ENCODE results near the gene VSTM2B. TPM values are rescaled to one million over a fixed set of nuclear protein-coding genes. Genes with fewer than 3 reads are reported as not detected.

The VSTM2B gene
- total RNA-seq, 1 experiment from 2014 or later: 0.31 TPM

GRCh38 chr19:29529646-29530539 is 4.1 kb downstream of the VSTM2B start:
- Histone ChIP-seq H3K23me2 (ENCODE audit: insufficient read length, low read depth, low read length, poor library complexity, severe bottlenecking) (peaks cover 27% of the 10 kb centered on the region), H3T11ph (ENCODE audit: low read length) (no peak overlapping the region), H3K79me1 (ENCODE audit: insufficient read depth, low read depth, low read length, poor library complexity, severe bottlenecking) (no peaks in the 10 kb centered on the region), H4K8ac (replicated peaks; ENCODE audit: insufficient read length, low read depth, low read length) (no peak overlapping the region), H4K91ac (ENCODE audit: insufficient read length, low read depth, low read length) (no peak overlapping the region), H2BK15ac (ENCODE audit: low read depth, low read length) (no peak overlapping the region), H3K27me3 (ENCODE audit: insufficient read depth, low read length) (peaks cover 50% of the 10 kb centered on the region), H3K4me2 (ENCODE audit: insufficient read depth, insufficient read length, low read length) (peak overlapping the region; percentile 30), H2BK5ac (ENCODE audit: insufficient read length, low read length) (no peak overlapping the region), H3K23ac (ENCODE audit: insufficient read length, low read depth, low read length) (no peak overlapping the region), H3K79me2 (ENCODE audit: insufficient read depth, low read length) (no peaks in the 10 kb centered on the region), H3K18ac (ENCODE audit: insufficient read length, low read depth, low read length) (no peak overlapping the region), H2BK120ac (ENCODE audit: low read depth, low read length, poor library complexity, severe bottlenecking) (no peak overlapping the region), H3K14ac (ENCODE audit: insufficient read depth, low read length) (no peak overlapping the region), H2AFZ (ENCODE audit: low read length) (no peak overlapping the region), H3K56ac (ENCODE audit: insufficient read length, low read depth, low read length) (no peak overlapping the region), H3K4me1 (ENCODE audit: insufficient read depth, low read length) (no peaks in the 10 kb centered on the region), H2AK5ac (ENCODE audit: insufficient read length, low read length) (no peak overlapping the region), H4K20me1 (ENCODE audit: control insufficient read depth, insufficient read depth, insufficient read length) (no peaks in the 10 kb centered on the region), H3K9ac (ENCODE audit: extremely low read depth, insufficient read length, low read length) (no peak overlapping the region), H3K4ac (ENCODE audit: low read depth, low read length) (no peak overlapping the region), H2BK20ac (ENCODE audit: low read depth, low read length, poor library complexity, severe bottlenecking) (no peak overlapping the region), H2BK12ac (ENCODE audit: insufficient read length, low read depth, low read length) (no peak overlapping the region), H3K9me3 (ENCODE audit: control insufficient read depth, low read depth, low read length) (no peaks in the 10 kb centered on the region), H4K5ac (ENCODE audit: insufficient read length, low read depth, low read length) (no peak overlapping the region), H3K27ac (ENCODE audit: insufficient read length, low read depth, low read length) (no peak overlapping the region)
- Mint-ChIP-seq H3K9me3 (peaks cover 6% of the 10 kb centered on the region in 2 experiments; a peak in 4 of 5 replicates), H3K4me1 (peaks cover 20 to 27% of the 10 kb centered on the region in 2 experiments), H3K4me3 (peak overlapping the region; percentile 60 to 84), H3K27ac (no peak overlapping the region), H3K27me3 (ENCODE audit: low read depth) (peaks cover 88% of the 10 kb centered on the region), H3K36me3 (ENCODE audit: insufficient read depth in 1 of 3, low read depth in 3 of 3) (peaks cover 0 to 4% (median 0%) of the 10 kb centered on the region in 3 experiments; a peak in 1 of 7 replicates)
- WGBS (ENCODE audit: extremely low coverage, insufficient read length, low lambda C conversion rate): no CpG with 5 or more reads among the region's 100 CpGs
- DNase-seq: peak; percentile 71
- TF ChIP-seq CTCF (conservative IDR thresholded peaks at IDR 0.05): no peak; the same call in 2 of the 3 replicates
